HepG2 (cell line): ENCODE measurements around the gene CDCP1. TPM values are rescaled to one million over a fixed set of nuclear protein-coding genes. Genes with fewer than 3 reads are reported as not detected.

ENCODE experiments used
- ATAC-seq: fragments of 200-7000 bp; cut with Tn5 transposase; 3 replicates; pipeline ENCODE4 v1.9.1; 2020; ENCODE audit warnings: mild to moderate bottlenecking, moderate library complexity
- BruUV-seq: library from RNA; stranded (reverse); fragments of 400-500 nt; replicated peaks from 2 replicates; lab custom pipeline; 2021; lab: Mats Ljungman, UMichigan
- CTCF ChIA-PET: fragments of 300-600 bp; formaldehyde crosslinking; extraction: SDS; loops from one replicate; lab custom pipeline; 2021; ENCODE audit warnings: low total read pairs, inconsistent platforms, low intra/inter-chr PET ratio; lab: Yijun Ruan, JAX
- POLR2A ChIA-PET: fragments of 350-600 bp; sonication (Branson Sonifier 250); formaldehyde crosslinking; loops from one replicate; lab custom pipeline; 2020; ENCODE audit warnings: antibody characterized with exemption, inconsistent platforms; lab: Yijun Ruan, JAX
- DNase-seq: peaks from one replicate; pipeline ENCODE4 v3.0.0-alpha.2; 2015; ENCODE audit warnings: low spot score
- FAIRE-seq: peaks from 3 replicates; lab custom pipeline; 2011; peaks lifted over from hg19 to GRCh38; lab: Jason Lieb, UNC
- H2AFZ ChIP-seq: one replicate; pipeline ENCODE4 v1.6.1; 2011; ENCODE audit warnings: low read length, inconsistent platforms
- H3K27ac ChIP-seq: fragments of 300-600 bp; 3 replicates; pipeline ENCODE4 v1.8.0; 2011; ENCODE audit warnings: mixed run types, mild to moderate bottlenecking, mixed read lengths, low read length, inconsistent platforms; ENCODE audit not compliant: insufficient read depth; ENCODE audit errors: extremely low read length
- H3K27me3 ChIP-seq, 2 experiments: fragments of 200-600 bp in 1 of 2; 2 replicates in 1 of 2; 3 replicates in 1 of 2; pipeline versions ENCODE4 v1.6.0 to v1.8.0; 2011; ENCODE audit warnings: low read length in 2 of 2, mild to moderate bottlenecking in 2 of 2, moderate library complexity in 2 of 2, inconsistent platforms in 1 of 2; ENCODE audit not compliant: insufficient read depth in 2 of 2, control insufficient read depth in 1 of 2
- H3K36me3 ChIP-seq, 2 experiments: fragments of 200-600 bp in 1 of 2; replicated peaks in 1 of 2; 2 replicates in 1 of 2; 3 replicates in 1 of 2; pipeline versions ENCODE4 v1.5.1 to v1.8.0; 2011; ENCODE audit warnings: low read length in 2 of 2, inconsistent platforms in 1 of 2; ENCODE audit not compliant: insufficient read depth in 2 of 2, control insufficient read depth in 1 of 2
- H3K4me1 ChIP-seq: 2 replicates; pipeline ENCODE4 v1.5.1; 2012; ENCODE audit warnings: low read length, inconsistent platforms; ENCODE audit not compliant: insufficient read depth
- H3K4me2 ChIP-seq: 2 replicates; pipeline ENCODE4 v1.6.0; 2011; ENCODE audit warnings: low read depth, low read length, inconsistent platforms
- H3K4me3 ChIP-seq, 3 experiments: fragments of 200-600 bp in 1 of 3; sonication (generic), shearing (Covaris generic) in 1 of 3; replicated peaks in 1 of 3; 2 replicates each; pipeline ENCODE4 v1.5.1; 2011 to 2016; ENCODE audit warnings: low read length in 3 of 3, inconsistent platforms in 2 of 3, low read depth in 2 of 3, mild to moderate bottlenecking in 2 of 3, control low read depth in 1 of 3, mixed read lengths in 1 of 3; ENCODE audit not compliant: insufficient read depth in 1 of 3
- H3K79me2 ChIP-seq: one replicate; pipeline ENCODE4 v1.6.1; 2011; ENCODE audit warnings: low read length, inconsistent platforms; ENCODE audit not compliant: insufficient read depth
- H3K9ac ChIP-seq: 2 replicates; pipeline ENCODE4 v1.6.0; 2011; ENCODE audit warnings: mild to moderate bottlenecking, low read depth, low read length, inconsistent platforms; ENCODE audit not compliant: insufficient read depth
- H3K9me3 ChIP-seq: 2 replicates; pipeline ENCODE4 v1.5.1; 2012; ENCODE audit warnings: mild to moderate bottlenecking, low read length
- H4K20me1 ChIP-seq: 2 replicates; pipeline ENCODE4 v1.6.0; 2011; ENCODE audit warnings: inconsistent platforms, mild to moderate bottlenecking, low read length, moderate library complexity; ENCODE audit not compliant: insufficient read depth
- HMG20A ChIP-seq: IDR thresholded peaks from 2 replicates; pipeline ENCODE4 v1.6.1; 2016; ENCODE audit warnings: borderline replicate concordance
- HNF4G ChIP-seq, 2 experiments: sonication (generic) in 1 of 2; formaldehyde crosslinking in 1 of 2; IDR thresholded peaks; 2 replicates each; pipeline versions ENCODE4 v1.4.0 to v1.6.1; 2011 to 2020; ENCODE audit warnings: borderline replicate concordance in 2 of 2, low read depth in 2 of 2, mild to moderate bottlenecking in 2 of 2, low read length in 1 of 2, missing genetic modification reagents in 1 of 2, moderate library complexity in 1 of 2
- SOX13 ChIP-seq, 3 experiments: fragments of 450-650 bp in 1 of 3; sonication (generic) in 1 of 3; formaldehyde crosslinking in 1 of 3; IDR thresholded peaks in 2 of 3; conservative IDR thresholded peaks in 1 of 3; 2 replicates each; pipeline versions ENCODE4 v1.5.0 to v1.6.1; 2016 to 2020; ENCODE audit warnings: antibody characterized with exemption in 1 of 3, mild to moderate bottlenecking in 1 of 3, missing compliant biosample characterization in 1 of 3, missing genetic modification reagents in 1 of 3, moderate library complexity in 1 of 3
- ZNF614 ChIP-seq: IDR thresholded peaks from 2 replicates; pipeline ENCODE4 v1.6.1; 2018; ENCODE audit warnings: missing biosample characterization, missing genetic modification reagents, inconsistent platforms, borderline replicate concordance
- WGBS: methylation state at CpG from one replicate; pipeline ENCODE4 v1.1.6; 2017; ENCODE audit warnings: low lambda C conversion rate; 5-methylcytosine and 5-hydroxymethylcytosine counted together
- in situ Hi-C: cut with HindIII; loops from 2 replicates; pipeline ENCODE4 v1.10.0; 2017; ENCODE audit warnings: low pct_unique_long_range_greater_than_20kb; ENCODE audit not compliant: extremely low pct_ligation_motif_present
- intact Hi-C: fragments of 100-400 bp; cut with micrococcal nuclease; formaldehyde crosslinking; loops from one replicate; pipeline ENCODE4 v1.10.0; 2022; ENCODE audit not compliant: unreplicated experiment
- polyA plus RNA-seq, 8 experiments: library from polyadenylated mRNA; depleted of rRNA in 3 of 8; stranded (reverse) in 7 of 8; unstranded in 1 of 8; fragments of >200 nt; fragmentation: Illumina TruSeq in 4 of 8; extraction: Trizol in 4 of 8; gene quantifications; 2 replicates each; pipeline versions ENCODE4 v1.2.1 to v1.2.3, GENCODE V29; 2011 to 2016; ENCODE audit warnings: low read depth in 4 of 8, missing spikeins in 1 of 8, mixed read lengths in 1 of 8; ENCODE audit not compliant: insufficient read depth in 1 of 8
- total RNA-seq, 5 experiments: library from RNA; depleted of rRNA; stranded (reverse); fragments of >200 nt; fragmentation: Illumina TruSeq; extraction: Trizol; gene quantifications; 2 replicates each; pipeline ENCODE4 v1.2.3, GENCODE V29; 2016; ENCODE audit warnings: low read depth in 1 of 5
- TF ChIP-seq, protein P1 (sequence below): sonication (generic); formaldehyde crosslinking; IDR thresholded peaks from 2 replicates; pipeline ENCODE4 v1.9.0; 2021; ENCODE audit warnings: missing genetic modification reagents, borderline replicate concordance
- TF ChIP-seq, protein P2 (sequence below): sonication (generic); formaldehyde crosslinking; IDR thresholded peaks from 2 replicates; pipeline ENCODE4 v1.5.0; 2020; ENCODE audit warnings: missing genetic modification reagents
- TF ChIP-seq, protein P3 (sequence below): sonication (generic); formaldehyde crosslinking; conservative IDR thresholded peaks from 2 replicates; pipeline ENCODE4 v1.5.0; 2020; ENCODE audit warnings: missing genetic modification reagents
- TF ChIP-seq, protein P4 (sequence below): sonication (generic); formaldehyde crosslinking; IDR thresholded peaks from 2 replicates; pipeline ENCODE4 v1.4.0; 2020; ENCODE audit warnings: missing genetic modification reagents, borderline replicate concordance

Gene CDCP1
- total and polyA plus RNA-seq, 2 of the 13 experiments (the other 11 are each of a cell fraction or from before 2014, with no cell fraction given) = 0.11 to 0.18 TPM

DNA sequence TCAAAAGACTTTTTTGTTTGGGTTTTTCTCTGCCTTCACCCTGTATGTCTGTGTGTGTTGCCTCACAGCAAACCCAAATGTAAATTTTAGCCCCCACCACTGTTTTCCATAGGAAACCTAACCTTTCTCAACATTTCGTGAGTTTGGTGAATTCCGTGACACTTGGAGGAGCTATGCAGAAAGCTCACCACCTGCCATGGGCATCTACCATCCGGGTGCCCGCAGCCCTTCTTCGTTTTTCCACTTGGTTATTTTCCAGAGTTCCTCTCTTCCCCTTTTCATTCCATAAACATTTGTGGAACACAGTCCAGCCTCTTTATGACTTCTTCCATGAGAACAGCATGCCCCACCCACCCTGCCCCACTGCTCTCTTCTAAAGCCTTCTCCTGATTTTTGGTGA, 48.6 kb upstream of the CDCP1 start (continued):
- TF ChIP-seq, protein P1, sequence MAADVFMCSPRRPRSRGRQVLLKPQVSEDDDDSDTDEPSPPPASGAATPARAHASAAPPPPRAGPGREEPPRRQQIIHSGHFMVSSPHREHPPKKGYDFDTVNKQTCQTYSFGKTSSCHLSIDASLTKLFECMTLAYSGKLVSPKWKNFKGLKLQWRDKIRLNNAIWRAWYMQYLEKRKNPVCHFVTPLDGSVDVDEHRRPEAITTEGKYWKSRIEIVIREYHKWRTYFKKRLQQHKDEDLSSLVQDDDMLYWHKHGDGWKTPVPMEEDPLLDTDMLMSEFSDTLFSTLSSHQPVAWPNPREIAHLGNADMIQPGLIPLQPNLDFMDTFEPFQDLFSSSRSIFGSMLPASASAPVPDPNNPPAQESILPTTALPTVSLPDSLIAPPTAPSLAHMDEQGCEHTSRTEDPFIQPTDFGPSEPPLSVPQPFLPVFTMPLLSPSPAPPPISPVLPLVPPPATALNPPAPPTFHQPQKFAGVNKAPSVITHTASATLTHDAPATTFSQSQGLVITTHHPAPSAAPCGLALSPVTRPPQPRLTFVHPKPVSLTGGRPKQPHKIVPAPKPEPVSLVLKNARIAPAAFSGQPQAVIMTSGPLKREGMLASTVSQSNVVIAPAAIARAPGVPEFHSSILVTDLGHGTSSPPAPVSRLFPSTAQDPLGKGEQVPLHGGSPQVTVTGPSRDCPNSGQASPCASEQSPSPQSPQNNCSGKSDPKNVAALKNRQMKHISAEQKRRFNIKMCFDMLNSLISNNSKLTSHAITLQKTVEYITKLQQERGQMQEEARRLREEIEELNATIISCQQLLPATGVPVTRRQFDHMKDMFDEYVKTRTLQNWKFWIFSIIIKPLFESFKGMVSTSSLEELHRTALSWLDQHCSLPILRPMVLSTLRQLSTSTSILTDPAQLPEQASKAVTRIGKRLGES (CRISPR knock-in tag) = no peak
- TF ChIP-seq, protein P2, sequence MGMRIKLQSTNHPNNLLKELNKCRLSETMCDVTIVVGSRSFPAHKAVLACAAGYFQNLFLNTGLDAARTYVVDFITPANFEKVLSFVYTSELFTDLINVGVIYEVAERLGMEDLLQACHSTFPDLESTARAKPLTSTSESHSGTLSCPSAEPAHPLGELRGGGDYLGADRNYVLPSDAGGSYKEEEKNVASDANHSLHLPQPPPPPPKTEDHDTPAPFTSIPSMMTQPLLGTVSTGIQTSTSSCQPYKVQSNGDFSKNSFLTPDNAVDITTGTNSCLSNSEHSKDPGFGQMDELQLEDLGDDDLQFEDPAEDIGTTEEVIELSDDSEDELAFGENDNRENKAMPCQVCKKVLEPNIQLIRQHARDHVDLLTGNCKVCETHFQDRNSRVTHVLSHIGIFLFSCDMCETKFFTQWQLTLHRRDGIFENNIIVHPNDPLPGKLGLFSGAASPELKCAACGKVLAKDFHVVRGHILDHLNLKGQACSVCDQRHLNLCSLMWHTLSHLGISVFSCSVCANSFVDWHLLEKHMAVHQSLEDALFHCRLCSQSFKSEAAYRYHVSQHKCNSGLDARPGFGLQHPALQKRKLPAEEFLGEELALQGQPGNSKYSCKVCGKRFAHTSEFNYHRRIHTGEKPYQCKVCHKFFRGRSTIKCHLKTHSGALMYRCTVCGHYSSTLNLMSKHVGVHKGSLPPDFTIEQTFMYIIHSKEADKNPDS (CRISPR knock-in tag) = no peak
- TF ChIP-seq, protein P3, sequence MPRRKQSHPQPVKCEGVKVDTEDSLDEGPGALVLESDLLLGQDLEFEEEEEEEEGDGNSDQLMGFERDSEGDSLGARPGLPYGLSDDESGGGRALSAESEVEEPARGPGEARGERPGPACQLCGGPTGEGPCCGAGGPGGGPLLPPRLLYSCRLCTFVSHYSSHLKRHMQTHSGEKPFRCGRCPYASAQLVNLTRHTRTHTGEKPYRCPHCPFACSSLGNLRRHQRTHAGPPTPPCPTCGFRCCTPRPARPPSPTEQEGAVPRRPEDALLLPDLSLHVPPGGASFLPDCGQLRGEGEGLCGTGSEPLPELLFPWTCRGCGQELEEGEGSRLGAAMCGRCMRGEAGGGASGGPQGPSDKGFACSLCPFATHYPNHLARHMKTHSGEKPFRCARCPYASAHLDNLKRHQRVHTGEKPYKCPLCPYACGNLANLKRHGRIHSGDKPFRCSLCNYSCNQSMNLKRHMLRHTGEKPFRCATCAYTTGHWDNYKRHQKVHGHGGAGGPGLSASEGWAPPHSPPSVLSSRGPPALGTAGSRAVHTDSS (CRISPR knock-in tag) = no peak

DNA sequence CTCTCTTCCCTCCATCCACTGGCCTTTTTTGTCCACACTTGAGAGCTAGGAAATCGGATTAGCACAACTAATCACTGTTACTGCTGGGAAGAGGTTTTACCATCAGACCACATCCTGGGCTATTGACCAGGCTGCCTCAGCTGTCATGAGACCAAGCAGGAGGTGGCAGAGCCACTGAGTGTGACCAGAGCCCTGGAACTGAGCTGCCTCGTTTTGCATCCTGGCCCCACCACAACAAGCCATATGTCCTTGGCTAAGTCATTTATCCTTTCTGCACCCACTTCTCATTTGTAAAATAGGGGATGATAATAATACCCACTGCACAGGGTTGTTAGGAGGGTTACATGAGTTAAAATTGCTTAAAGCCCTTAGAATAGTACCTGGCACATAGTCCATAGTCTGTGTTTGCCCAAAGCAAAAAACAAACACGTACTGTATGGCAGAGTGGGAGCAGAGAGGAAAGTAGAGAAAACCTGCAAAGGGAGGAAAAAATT, 45.8 kb upstream of the CDCP1 start:
- POLR2A ChIA-PET = no interaction called here
- no peaks in the 10 kb centered on the region; a peak in 2 of 5 replicates for H3K27me3 ChIP-seq
- DNase-seq = peak; percentile 74
- peak overlapping the region; percentile 68 for H3K27ac ChIP-seq
- CTCF ChIA-PET = no interaction called here
- H3K79me2 ChIP-seq = no peaks in the 10 kb centered on the region
- ATAC-seq = peak; percentile 97
- no TSS peak for BruUV-seq
- no peaks in the 10 kb centered on the region for H3K36me3 ChIP-seq
- H2AFZ ChIP-seq = no peak overlapping the region
- peak; percentile 70 for FAIRE-seq
- intact Hi-C loops = no loop called here
- H4K20me1 ChIP-seq = no peaks in the 10 kb centered on the region
- H3K4me1 ChIP-seq = peaks cover 48% of the 10 kb centered on the region
- 0% methylated on average over 3 of the region's 3 CpGs for whole genome bisulfite sequencing
- peak overlapping the region; percentile 83 for H3K4me2 ChIP-seq
- H3K9me3 ChIP-seq = no peaks in the 10 kb centered on the region
- no peak overlapping the region for H3K9ac ChIP-seq
- peak overlapping the region in 2 of 3 experiments; percentile 22 to 47; a peak in 3 of 6 replicates for H3K4me3 ChIP-seq
- in situ Hi-C loops = no loop called here
- TF ChIP-seq ZNF614 = peak; percentile 54; the same call in 1 of the 2 replicates
- peak; percentile 78 for TF ChIP-seq HMG20A (CRISPR knock-in tag)
- TF ChIP-seq HNF4G (IDR thresholded peaks at IDR 0.05; ENCODE audit: borderline replicate concordance, low read depth, low read length) = peak; percentile 83
- TF ChIP-seq HNF4G (CRISPR knock-in tag; IDR thresholded peaks at IDR 0.05; ENCODE audit: borderline replicate concordance, low read depth) = no peak
- TF ChIP-seq SOX13 (IDR thresholded peaks at IDR 0.05) = no peak
- 0 out of 4 replicates have a peak, but pooled peaks of 1 of the 2 experiments have one; percentile 35 for TF ChIP-seq SOX13 (CRISPR knock-in tag; conservative IDR thresholded peaks at IDR 0.05 in 1 of 2, IDR thresholded peaks at IDR 0.05 in 1 of 2)
- TF ChIP-seq, protein P4, sequence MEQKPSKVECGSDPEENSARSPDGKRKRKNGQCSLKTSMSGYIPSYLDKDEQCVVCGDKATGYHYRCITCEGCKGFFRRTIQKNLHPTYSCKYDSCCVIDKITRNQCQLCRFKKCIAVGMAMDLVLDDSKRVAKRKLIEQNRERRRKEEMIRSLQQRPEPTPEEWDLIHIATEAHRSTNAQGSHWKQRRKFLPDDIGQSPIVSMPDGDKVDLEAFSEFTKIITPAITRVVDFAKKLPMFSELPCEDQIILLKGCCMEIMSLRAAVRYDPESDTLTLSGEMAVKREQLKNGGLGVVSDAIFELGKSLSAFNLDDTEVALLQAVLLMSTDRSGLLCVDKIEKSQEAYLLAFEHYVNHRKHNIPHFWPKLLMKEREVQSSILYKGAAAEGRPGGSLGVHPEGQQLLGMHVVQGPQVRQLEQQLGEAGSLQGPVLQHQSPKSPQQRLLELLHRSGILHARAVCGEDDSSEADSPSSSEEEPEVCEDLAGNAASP (CRISPR knock-in tag) = 0 out of 2 replicates have a peak, but pooled peaks have one; percentile 19
